Measurements from ENCODE around the gene SLC43A2.

DNA sequence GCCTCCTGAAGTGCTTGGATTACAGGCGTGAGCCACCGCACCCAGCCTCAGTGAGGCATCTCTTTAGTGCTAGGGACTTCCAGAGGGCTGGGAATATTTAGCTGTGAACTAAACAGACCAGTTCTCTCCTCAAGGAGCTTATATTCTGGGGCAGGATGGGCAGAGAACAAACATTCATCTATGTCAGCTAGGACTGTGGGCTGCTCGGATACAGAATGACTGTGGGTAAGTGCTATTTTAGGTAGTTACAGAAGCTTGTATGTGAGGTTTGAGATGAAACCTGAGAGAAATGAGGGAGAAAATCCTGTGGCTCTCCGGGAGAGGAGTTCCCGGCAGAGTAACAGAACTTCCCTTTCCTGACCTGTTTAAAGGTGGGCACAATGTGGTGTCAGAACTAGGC is 106.0 kb downstream of the SLC43A2 start:
- TF ChIP-seq, protein P1, sequence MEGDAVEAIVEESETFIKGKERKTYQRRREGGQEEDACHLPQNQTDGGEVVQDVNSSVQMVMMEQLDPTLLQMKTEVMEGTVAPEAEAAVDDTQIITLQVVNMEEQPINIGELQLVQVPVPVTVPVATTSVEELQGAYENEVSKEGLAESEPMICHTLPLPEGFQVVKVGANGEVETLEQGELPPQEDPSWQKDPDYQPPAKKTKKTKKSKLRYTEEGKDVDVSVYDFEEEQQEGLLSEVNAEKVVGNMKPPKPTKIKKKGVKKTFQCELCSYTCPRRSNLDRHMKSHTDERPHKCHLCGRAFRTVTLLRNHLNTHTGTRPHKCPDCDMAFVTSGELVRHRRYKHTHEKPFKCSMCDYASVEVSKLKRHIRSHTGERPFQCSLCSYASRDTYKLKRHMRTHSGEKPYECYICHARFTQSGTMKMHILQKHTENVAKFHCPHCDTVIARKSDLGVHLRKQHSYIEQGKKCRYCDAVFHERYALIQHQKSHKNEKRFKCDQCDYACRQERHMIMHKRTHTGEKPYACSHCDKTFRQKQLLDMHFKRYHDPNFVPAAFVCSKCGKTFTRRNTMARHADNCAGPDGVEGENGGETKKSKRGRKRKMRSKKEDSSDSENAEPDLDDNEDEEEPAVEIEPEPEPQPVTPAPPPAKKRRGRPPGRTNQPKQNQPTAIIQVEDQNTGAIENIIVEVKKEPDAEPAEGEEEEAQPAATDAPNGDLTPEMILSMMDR (IDR thresholded peaks at IDR 0.05; ENCODE audit: borderline replicate concordance, extremely low read depth, low read length, poor library complexity, severe bottlenecking): no peak
- TF ChIP-seq EZH2 (IDR thresholded peaks at IDR 0.05; ENCODE audit: borderline replicate concordance, low read depth, low read length, severe bottlenecking): no peak

Data from DND-41 (cell line).